HPDE6-E6E7 (cell line): ENCODE results near the gene MN1.
"Not testable (repeated sequence)": the region's sequence is repeated elsewhere in the genome, so short reads cannot be mapped to it uniquely, and the experiment has no call there.

Experiments
- DNase-seq: peaks from one replicate; pipeline ENCODE4 v3.0.0; 2011; ENCODE audit warnings: missing footprints; ENCODE audit errors: extremely low spot score

Gene MN1

DNA sequence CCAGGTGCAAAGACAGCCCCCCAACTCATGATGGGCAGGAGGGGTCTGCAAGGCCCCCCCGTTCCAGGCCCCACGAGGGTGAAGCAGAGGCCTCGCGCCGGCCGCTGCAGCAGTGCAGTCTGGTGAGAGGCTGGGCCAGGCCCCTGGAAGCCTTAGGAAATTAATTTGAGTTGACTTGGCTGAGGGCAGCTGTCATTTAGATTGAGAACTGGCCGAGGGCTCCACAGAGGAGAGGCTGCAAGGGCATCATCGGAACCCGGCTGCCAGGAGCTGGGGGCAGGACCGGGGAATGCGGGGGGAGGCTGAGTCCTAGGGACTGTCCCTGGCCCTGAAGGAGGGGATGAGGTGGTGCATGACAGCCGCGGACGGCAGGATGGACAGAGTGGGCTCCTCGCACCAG, 39.9 kb downstream of the MN1 start:
- no peak for DNase-seq

- DNase-seq = no peak
Observed at GRCh38 chr22:27761000-27761399, 40.6 kb downstream of the MN1 start.

GRCh38 chr22:27760474-27760873, 41.1 kb downstream of the MN1 start:
- no peak for DNase-seq

- no peak for DNase-seq
Observed at GRCh38 chr22:27757928-27758525, 43.5 kb downstream of the MN1 start.

GRCh38 chr22:27756212-27756660, 45.3 kb downstream of the MN1 start:
- DNase-seq = no peak

DNA sequence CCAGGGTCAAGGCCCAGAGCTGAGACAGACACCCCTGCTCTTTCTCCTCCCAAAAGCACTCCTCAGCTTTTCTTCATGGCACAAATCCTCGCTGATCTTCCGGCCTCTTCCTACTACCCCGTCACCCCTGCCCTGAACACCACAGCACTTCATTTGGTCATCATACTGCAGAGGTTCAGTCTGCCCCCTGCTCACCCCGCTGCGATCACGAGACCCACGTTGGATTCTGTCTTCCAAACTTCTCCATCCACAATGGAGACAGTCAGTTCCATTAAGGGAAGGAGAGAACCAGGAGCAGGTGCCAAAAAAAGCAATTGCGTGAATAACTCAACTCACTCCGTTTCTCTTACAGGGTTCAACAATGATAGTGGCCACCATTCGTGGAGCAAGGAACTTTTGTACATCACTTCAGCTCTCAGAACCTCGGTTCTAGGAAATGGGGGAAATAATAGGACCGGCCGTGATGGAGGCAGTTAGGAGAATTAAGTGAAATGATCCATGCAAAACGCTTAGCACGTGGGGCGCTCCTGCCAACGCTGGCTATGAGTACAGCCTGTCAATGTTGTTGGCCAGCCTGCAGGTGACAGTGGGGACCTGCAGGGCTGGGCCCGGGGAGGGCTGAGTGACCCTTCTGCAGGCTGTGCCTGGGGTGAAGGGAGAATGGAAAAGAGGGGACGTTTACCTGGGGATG, 45.9 kb downstream of the MN1 start:
- no peak for DNase-seq

DNA sequence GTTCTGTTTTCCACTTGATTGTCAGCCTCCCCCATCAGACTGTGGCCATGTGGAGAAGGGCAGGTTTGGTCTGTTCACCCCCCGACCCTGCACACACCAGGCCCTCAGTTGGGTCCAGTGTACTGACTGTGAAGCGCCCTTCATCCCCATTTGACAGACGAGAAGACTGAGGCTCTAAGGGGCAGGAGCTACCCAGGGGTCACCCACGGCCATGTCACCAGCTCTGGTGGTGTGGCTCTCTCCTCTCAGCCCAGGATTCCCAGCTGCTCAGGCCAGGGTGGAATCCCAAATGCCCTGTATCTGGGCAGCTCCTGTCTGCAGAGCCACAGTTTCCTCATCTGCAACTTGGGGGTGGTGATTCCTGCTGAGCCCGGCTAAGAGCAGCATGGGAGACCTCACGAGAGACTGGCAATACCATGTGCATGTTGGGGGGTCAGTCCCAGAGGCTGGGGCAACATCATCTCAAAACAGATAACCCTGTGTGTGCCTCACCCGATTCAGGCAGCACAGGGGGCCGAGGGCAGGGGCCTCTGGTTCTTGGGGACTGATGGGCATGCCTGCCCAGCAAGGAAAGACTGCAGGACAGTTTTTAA, 46.6 kb downstream of the MN1 start:
- DNase-seq = no peak

- peak; percentile 71 for DNase-seq
Observed at GRCh38 chr22:27754247-27754887, 47.2 kb downstream of the MN1 start.

GRCh38 chr22:27752771-27753170, 48.8 kb downstream of the MN1 start:
- DNase-seq = peak; percentile 88

- no peak for DNase-seq
Observed at GRCh38 chr22:27752141-27752540, 49.4 kb downstream of the MN1 start.

DNA sequence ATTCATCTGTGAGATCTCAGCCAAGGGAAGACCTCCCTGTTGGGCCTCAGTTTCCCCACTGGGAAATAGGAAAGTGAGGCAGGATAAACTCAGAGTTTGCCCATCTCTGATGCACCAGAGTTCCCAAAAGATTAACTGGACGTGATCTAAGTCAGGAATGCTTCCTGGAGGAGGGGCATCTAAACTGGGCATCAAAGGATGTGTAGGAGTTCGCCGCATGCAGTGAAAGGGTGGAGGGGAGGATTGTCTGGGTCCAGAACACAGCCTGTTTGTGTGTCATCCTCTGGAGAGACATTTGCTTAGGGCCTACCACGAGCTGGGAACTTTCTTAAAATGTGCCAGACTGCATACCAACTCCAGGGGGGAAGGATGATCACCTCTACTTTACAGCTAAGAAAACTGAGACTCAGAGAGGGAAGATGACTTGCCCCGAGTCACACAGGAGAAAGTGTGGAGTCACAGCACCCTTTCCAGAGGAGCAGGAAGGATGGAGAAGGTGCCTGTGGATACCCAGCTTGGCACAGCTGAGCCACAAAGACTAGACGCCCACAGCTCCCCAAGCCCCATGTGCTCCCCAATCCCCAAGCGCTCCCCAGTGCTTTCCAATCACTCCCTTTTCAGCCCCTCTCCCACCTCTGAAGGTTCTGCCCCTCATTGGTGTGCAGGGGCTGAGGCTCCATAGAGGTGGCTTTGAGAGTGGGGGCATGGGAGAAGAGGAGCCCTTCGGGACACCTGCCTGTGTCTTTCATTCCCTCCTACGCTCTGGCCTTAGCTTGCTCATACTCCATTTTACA, 50.1 kb downstream of the MN1 start:
- DNase-seq = no peak

DNA sequence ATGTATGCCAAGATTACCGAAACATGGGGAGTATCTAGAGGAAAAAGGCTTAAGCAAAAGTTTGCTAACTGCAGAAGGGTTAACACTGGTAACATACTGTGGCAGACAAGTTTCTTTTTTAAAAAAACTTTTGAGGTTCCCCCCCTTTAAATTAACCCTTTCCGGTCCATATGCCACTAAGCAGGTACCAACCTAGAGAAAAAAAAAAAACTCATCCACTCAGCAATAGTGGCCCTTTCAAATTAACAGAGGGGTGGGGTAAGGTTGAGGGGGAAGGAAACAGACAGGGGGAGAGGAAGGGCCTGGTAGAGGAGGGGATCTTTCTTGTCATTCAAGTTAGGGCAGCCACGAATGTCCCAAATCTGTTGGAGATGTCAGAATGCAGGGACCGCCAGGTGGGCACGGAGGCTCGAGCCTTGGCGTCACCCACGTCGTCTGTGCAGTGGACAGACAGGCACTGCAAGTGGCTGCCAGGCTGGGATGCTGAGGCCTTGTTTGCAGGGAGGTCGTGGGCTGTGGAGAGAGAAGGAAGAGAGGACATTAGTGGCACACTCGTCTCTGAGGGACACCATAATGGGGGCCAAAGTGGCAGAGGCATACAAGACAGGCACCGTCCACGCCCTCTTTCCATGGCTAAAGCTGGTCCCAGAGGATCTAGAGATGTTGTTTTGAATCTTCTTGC, 50.8 kb downstream of the MN1 start:
- no peak for DNase-seq

DNA sequence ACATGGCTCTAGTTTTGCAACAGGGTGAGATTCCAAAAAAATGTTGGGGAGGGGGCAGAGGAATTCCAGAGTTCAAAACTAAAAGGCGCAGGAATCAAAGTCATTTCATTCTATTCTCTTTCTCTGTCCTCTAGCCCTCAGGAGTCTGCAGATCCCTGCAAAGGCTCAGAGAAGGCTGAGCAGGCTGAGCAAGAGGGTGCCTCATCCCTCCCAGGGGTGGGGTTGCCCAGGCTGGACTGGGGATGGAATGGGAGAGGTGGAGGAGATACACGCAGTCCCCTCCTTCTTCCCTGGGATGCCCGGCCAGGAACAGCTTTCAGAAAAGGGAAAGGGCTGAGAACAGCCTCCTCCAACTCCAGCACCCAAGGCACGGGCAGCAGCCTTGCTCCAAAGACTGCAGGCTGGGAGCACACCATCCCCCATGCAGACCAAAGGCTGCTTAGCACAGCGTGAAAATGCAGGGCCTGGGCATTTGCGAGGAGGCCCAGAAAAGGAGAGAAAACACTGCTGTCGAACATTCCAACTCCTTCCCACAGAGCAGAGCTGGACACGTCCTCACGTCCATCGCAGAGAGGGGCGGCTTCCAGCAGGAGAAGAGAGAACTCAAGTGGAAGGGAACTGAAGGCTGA, 51.8 kb downstream of the MN1 start:
- peak; percentile 29 for DNase-seq

DNA sequence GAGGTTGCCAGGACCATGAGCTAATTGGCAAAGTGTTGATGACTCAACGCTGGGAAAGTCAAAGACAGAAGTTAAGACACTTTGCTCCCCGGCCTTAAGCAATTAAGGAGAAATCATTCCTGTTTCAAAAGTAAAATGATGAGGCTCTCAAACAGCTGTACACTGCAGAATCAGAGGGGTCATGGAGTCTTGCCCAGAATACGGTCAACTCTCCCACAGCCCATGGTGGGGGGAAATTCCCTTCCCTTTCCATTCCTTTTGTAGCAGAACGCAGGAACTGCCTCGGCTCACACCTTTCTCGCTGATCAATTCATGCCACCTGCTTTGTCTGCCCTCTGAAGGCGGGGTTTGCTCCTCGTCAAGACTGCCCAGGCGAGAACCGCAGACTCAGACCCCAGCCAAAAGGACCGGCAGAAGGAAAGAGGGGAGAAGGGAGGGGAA, 52.8 kb downstream of the MN1 start:
- peak; percentile 39 for DNase-seq

DNA sequence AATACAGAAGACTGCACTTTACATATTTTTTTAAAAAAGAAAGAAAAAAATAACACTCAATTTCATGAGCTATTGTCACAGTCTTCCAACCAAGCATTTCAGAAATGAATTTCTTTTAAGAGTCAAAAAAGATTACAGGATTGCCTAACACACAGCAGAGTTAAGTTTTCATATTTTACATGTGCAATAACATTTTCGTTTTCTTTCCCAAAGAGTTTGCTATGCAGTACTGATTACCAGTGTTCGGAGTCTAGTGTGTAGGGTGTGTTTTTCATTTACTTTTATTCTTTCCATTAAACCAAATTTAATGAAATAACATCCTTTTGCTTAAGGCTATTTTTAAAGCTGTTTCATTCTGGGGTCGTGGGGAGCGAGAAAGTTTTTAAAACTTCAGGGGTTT, 53.2 kb downstream of the MN1 start:
- no peak for DNase-seq

DNA sequence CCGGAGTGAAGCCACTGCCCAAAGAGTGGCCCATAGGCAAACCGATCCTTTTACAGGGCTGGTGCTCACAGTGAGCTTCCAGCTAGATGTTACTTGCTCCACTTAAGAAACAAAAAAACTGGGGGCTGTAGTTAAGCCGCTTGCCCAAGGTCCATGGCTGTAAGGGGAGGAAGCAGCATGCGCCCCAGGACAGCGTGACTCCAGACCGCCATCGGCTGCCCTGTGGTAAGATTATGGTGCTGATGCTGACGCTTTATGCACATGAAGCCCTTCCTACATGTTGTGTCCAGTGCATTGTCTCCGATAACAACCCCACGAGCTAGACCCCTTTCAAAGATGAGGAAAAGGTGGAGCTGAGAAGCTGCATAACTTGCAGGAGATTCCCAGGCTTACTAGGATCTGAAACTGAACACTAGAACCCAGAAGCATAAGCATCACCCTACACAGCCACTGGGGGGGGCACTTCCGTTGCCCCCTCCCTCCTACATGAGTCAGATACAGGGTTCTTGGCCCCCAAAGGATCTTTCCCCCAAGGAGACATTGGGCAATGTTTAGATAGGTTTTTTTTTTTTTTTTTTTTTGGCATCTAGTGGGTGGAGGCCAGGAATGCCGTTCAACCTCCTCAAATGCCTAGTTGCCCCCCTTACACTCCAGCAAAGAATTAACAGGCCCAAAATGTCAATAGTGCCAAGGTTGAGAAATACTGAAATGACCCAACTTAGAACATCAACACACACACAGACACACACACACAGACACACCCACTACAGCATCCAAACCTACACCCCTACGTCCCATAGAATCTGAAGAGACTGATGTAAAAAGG, 53.9 kb downstream of the MN1 start:
- DNase-seq = no peak

DNA sequence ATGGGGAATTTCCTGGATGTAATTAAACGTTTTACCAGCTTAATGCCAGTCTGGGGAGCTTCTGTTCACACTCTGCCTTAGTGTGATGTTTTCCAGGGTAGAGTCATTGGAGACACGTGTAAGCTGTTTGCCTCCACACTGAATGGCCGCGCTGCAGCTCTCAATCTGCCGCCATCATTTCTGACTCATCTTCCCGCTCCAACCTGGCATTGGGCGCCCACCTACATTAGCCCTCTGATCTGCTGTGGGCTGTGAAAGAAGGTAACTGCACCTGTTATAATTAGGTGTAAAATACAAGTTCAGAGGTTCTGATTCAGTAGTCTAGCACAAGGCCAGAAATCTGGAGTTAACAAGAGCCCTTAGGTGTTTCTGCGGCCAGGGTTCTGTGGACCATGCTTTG, 54.6 kb downstream of the MN1 start:
- DNase-seq = no peak

- DNase-seq = no peak
Observed at GRCh38 chr22:27745809-27746208, 55.7 kb downstream of the MN1 start.

GRCh38 chr22:27745154-27745553, 56.4 kb downstream of the MN1 start:
- no peak for DNase-seq

- not testable (repeated sequence) for DNase-seq
Observed at GRCh38 chr22:27744078-27744477, 57.5 kb downstream of the MN1 start.
